ENCODE results near the gene RPL41.
"Not testable (repeated sequence)": the region's sequence is repeated elsewhere in the genome, so short reads cannot be mapped to it uniquely, and the experiment has no call there.

The RPL41 gene

GRCh38 chr12:56114084-56114483 lies 2.3 kb upstream of the RPL41 start:
- DNase-seq (ENCODE audit: low read depth in 1 of 2, low spot score in 1 of 2), result no peak
- Histone ChIP-seq H3K27me3 (ENCODE audit: insufficient read depth, poor library complexity, severe bottlenecking) (no peaks in the 10 kb centered on the region), H3K27ac (replicated peaks) (no peak overlapping the region), H3K4me3 (replicated peaks; ENCODE audit: insufficient read depth, low read length) (no peak overlapping the region)
- TF ChIP-seq CTCF (IDR thresholded peaks at IDR 0.05; ENCODE audit: insufficient read depth, low read length) (no peak), GABPA (IDR thresholded peaks at IDR 0.05; ENCODE audit: low read depth) (no peak), SPI1 (IDR thresholded peaks at IDR 0.05; ENCODE audit: borderline replicate concordance, low read depth) (no peak)
- TF ChIP-seq, protein P1, sequence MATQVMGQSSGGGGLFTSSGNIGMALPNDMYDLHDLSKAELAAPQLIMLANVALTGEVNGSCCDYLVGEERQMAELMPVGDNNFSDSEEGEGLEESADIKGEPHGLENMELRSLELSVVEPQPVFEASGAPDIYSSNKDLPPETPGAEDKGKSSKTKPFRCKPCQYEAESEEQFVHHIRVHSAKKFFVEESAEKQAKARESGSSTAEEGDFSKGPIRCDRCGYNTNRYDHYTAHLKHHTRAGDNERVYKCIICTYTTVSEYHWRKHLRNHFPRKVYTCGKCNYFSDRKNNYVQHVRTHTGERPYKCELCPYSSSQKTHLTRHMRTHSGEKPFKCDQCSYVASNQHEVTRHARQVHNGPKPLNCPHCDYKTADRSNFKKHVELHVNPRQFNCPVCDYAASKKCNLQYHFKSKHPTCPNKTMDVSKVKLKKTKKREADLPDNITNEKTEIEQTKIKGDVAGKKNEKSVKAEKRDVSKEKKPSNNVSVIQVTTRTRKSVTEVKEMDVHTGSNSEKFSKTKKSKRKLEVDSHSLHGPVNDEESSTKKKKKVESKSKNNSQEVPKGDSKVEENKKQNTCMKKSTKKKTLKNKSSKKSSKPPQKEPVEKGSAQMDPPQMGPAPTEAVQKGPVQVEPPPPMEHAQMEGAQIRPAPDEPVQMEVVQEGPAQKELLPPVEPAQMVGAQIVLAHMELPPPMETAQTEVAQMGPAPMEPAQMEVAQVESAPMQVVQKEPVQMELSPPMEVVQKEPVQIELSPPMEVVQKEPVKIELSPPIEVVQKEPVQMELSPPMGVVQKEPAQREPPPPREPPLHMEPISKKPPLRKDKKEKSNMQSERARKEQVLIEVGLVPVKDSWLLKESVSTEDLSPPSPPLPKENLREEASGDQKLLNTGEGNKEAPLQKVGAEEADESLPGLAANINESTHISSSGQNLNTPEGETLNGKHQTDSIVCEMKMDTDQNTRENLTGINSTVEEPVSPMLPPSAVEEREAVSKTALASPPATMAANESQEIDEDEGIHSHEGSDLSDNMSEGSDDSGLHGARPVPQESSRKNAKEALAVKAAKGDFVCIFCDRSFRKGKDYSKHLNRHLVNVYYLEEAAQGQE (IDR thresholded peaks at IDR 0.05; ENCODE audit: insufficient replicate concordance, low read depth), result no peak

GRCh38 chr12:56115329-56115728 lies 1.1 kb upstream of the RPL41 start:
- no peak for DNase-seq (ENCODE audit: low read depth in 1 of 2, low spot score in 1 of 2)
- TF ChIP-seq POLR2AphosphoS5 (IDR thresholded peaks at IDR 0.05; ENCODE audit: low read depth), result no peak; the same call in 1 of the 2 replicates
- TF ChIP-seq SPI1 (IDR thresholded peaks at IDR 0.05; ENCODE audit: borderline replicate concordance, low read depth), result no peak
- no peak for TF ChIP-seq CTCF (IDR thresholded peaks at IDR 0.05; ENCODE audit: insufficient read depth, low read length)
- TF ChIP-seq GABPA (IDR thresholded peaks at IDR 0.05; ENCODE audit: low read depth), result no peak
- TF ChIP-seq, protein P1 (IDR thresholded peaks at IDR 0.05; ENCODE audit: insufficient replicate concordance, low read depth), result no peak
- H3K27ac ChIP-seq (replicated peaks), result peak overlapping the region; percentile 96
- H3K4me3 ChIP-seq (replicated peaks; ENCODE audit: insufficient read depth, low read length), result peak overlapping the region; percentile 70
- no peaks in the 10 kb centered on the region for H3K27me3 ChIP-seq (ENCODE audit: insufficient read depth, poor library complexity, severe bottlenecking)

DNA sequence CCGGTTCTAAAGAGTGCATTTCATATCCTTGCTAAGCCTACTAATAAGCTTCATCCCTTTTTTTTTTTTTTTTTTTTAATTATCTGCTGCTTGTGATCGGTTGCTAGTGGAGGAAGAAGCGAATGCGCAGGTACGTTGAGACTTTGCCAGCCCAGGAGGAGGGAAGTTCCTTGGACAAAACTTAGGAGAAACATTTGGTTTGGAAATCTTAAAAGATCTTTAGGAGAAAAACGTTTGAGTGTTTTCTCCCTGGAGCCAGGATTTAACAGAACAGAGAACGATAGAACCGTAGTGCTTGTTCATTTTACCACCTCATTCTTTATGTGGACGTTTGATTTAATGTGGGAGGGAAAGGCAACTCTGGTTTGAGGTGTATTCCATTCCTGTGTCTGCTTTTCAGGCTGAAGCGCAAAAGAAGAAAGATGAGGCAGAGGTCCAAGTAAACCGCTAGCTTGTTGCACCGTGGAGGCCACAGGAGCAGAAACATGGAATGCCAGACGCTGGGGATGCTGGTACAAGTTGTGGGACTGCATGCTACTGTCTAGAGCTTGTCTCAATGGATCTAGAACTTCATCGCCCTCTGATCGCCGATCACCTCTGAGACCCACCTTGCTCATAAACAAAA lies 761 bp downstream of the RPL41 start:
- DNase-seq (ENCODE audit: low read depth in 1 of 2, low spot score in 1 of 2); H3K27me3 ChIP-seq (ENCODE audit: insufficient read depth, poor library complexity, severe bottlenecking): not testable (repeated sequence)
- Histone ChIP-seq H3K4me3 (replicated peaks; ENCODE audit: insufficient read depth, low read length) (peak overlapping the region; percentile 70), H3K27ac (replicated peaks) (peak overlapping the region; percentile 96)

DNA sequence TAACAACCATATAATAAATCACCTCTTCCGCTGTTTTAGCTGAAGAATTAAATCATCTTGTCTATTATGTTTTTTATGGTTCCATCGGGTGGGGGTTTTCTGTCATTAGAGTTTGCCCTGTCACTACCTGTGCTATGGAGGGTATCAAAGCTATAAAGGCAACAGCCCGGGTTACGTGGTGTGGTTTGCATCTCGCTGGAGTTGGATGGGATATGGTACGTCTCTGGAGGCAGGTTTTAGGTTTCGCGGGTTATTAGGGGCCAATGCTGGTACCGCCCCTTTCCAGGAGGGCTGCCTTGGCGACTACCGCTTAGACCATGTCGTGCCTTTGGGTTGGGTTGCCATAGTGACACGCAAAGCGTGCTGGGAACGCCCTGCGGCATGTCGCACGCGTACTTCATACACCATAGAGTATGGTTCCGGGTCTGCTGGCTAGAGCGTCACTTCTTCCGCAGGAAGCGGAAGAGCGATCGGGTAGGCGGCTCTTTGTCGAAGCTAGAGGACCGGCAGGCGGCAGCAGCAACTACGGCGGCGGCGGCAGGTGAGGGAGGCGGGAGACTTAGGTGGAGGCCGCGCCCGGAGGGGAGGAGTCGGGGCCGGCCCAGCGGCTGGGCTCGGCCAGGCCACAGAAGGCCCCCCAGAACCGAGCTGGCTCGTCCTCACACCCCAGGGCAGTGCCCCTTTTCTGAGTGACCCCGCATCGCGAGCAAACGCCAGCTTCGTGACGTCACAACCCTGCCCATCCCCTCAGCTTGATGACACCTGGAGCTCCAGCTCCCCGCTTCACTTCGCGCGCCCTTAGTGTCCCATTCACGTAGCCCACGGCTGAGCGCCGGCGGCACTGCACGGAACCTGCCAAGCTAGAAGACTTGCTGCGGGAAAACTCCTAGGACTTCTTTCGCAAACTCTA lies 1.6 kb downstream of the RPL41 start, which contains the start of gene ZC3H10:
Gene ZC3H10 (plus strand): TSS at position 489 of the 910 bp plus-strand sequence. CDS start 2,297 bp downstream, outside the sequence.
- H3K27me3 ChIP-seq (ENCODE audit: insufficient read depth, poor library complexity, severe bottlenecking), result no peaks in the 10 kb centered on the region
- H3K27ac ChIP-seq (replicated peaks), result peak within 1 kb of the TSS; percentile 96
- TF ChIP-seq POLR2AphosphoS5 (IDR thresholded peaks at IDR 0.05; ENCODE audit: low read depth) (peak; percentile 100), GABPA (IDR thresholded peaks at IDR 0.05; ENCODE audit: low read depth) (peak; percentile 98), SPI1 (IDR thresholded peaks at IDR 0.05; ENCODE audit: borderline replicate concordance, low read depth) (peak; percentile 65; the same call in 1 of the 2 replicates), CTCF (IDR thresholded peaks at IDR 0.05; ENCODE audit: insufficient read depth, low read length) (no peak)
- TF ChIP-seq, protein P1 (IDR thresholded peaks at IDR 0.05; ENCODE audit: insufficient replicate concordance, low read depth), result no peak
- peak; percentile 99 to 100 for DNase-seq (ENCODE audit: low read depth in 1 of 2, low spot score in 1 of 2)
- peak within 1 kb of the TSS; percentile 70 for H3K4me3 ChIP-seq (replicated peaks; ENCODE audit: insufficient read depth, low read length)
